Measurements from ENCODE around the gene NRG2.

The NRG2 gene

GRCh38 chr5:139900546-139901250 is 142.4 kb downstream of the NRG2 start:
- TF ChIP-seq POLR2AphosphoS5 (IDR thresholded peaks at IDR 0.05; ENCODE audit: low read depth, low read length) (no peak), TAF1 (IDR thresholded peaks at IDR 0.05; ENCODE audit: borderline replicate concordance, insufficient read depth, low read length) (no peak), FOXP2 (optimal IDR thresholded peaks at IDR 0.05; ENCODE audit: borderline replicate concordance, extremely low read depth, extremely low read length, insufficient read depth) (no peak), SIN3A (IDR thresholded peaks at IDR 0.05; ENCODE audit: borderline replicate concordance, insufficient read depth, low read length) (no peak)
- TF ChIP-seq, protein P1, sequence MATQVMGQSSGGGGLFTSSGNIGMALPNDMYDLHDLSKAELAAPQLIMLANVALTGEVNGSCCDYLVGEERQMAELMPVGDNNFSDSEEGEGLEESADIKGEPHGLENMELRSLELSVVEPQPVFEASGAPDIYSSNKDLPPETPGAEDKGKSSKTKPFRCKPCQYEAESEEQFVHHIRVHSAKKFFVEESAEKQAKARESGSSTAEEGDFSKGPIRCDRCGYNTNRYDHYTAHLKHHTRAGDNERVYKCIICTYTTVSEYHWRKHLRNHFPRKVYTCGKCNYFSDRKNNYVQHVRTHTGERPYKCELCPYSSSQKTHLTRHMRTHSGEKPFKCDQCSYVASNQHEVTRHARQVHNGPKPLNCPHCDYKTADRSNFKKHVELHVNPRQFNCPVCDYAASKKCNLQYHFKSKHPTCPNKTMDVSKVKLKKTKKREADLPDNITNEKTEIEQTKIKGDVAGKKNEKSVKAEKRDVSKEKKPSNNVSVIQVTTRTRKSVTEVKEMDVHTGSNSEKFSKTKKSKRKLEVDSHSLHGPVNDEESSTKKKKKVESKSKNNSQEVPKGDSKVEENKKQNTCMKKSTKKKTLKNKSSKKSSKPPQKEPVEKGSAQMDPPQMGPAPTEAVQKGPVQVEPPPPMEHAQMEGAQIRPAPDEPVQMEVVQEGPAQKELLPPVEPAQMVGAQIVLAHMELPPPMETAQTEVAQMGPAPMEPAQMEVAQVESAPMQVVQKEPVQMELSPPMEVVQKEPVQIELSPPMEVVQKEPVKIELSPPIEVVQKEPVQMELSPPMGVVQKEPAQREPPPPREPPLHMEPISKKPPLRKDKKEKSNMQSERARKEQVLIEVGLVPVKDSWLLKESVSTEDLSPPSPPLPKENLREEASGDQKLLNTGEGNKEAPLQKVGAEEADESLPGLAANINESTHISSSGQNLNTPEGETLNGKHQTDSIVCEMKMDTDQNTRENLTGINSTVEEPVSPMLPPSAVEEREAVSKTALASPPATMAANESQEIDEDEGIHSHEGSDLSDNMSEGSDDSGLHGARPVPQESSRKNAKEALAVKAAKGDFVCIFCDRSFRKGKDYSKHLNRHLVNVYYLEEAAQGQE (IDR thresholded peaks at IDR 0.05; ENCODE audit: insufficient read depth in 1 of 2, low read depth in 2 of 2, low read length in 2 of 2), result no peak

- TF ChIP-seq TAF1 (IDR thresholded peaks at IDR 0.05; ENCODE audit: borderline replicate concordance, insufficient read depth, low read length) (no peak), SIN3A (IDR thresholded peaks at IDR 0.05; ENCODE audit: borderline replicate concordance, insufficient read depth, low read length) (no peak), FOXP2 (optimal IDR thresholded peaks at IDR 0.05; ENCODE audit: borderline replicate concordance, extremely low read depth, extremely low read length, insufficient read depth) (no peak), POLR2AphosphoS5 (IDR thresholded peaks at IDR 0.05; ENCODE audit: low read depth, low read length) (no peak)
- TF ChIP-seq, protein P1 (IDR thresholded peaks at IDR 0.05; ENCODE audit: insufficient read depth in 1 of 2, low read depth in 2 of 2, low read length in 2 of 2), result no peak
Measured at GRCh38 chr5:139898981-139899380, 144.1 kb downstream of the NRG2 start.

DNA sequence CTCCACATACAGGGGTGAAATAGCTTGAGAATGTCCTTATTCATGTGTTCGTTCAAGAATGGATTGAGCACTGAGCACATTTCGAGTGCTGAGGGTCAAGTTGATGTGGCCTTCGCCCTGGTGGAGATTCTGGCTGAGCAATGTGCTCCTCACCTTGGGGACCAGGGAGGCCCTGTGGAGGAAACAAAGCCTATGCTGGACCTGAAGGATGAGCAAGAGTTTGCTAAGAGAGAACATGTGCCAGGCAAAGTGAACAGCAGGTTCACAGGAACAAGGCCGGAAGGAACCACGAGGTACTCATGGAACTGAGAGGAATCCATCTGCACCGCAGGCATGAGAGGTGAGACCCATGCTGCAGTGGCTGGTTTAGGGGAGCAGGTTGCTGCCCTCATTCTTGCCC is 145.1 kb downstream of the NRG2 start:
- TF ChIP-seq, protein P1 (IDR thresholded peaks at IDR 0.05; ENCODE audit: insufficient read depth in 1 of 2, low read depth in 2 of 2, low read length in 2 of 2), result no peak
- TF ChIP-seq POLR2AphosphoS5 (IDR thresholded peaks at IDR 0.05; ENCODE audit: low read depth, low read length), result no peak
- no peak for TF ChIP-seq SIN3A (IDR thresholded peaks at IDR 0.05; ENCODE audit: borderline replicate concordance, insufficient read depth, low read length)
- no peak for TF ChIP-seq TAF1 (IDR thresholded peaks at IDR 0.05; ENCODE audit: borderline replicate concordance, insufficient read depth, low read length)
- no peak for TF ChIP-seq FOXP2 (optimal IDR thresholded peaks at IDR 0.05; ENCODE audit: borderline replicate concordance, extremely low read depth, extremely low read length, insufficient read depth)

GRCh38 chr5:139897342-139897741 is 145.8 kb downstream of the NRG2 start:
- TF ChIP-seq SIN3A (IDR thresholded peaks at IDR 0.05; ENCODE audit: borderline replicate concordance, insufficient read depth, low read length) (no peak), FOXP2 (optimal IDR thresholded peaks at IDR 0.05; ENCODE audit: borderline replicate concordance, extremely low read depth, extremely low read length, insufficient read depth) (no peak), TAF1 (IDR thresholded peaks at IDR 0.05; ENCODE audit: borderline replicate concordance, insufficient read depth, low read length) (no peak), POLR2AphosphoS5 (IDR thresholded peaks at IDR 0.05; ENCODE audit: low read depth, low read length) (no peak)
- TF ChIP-seq, protein P1 (IDR thresholded peaks at IDR 0.05; ENCODE audit: insufficient read depth in 1 of 2, low read depth in 2 of 2, low read length in 2 of 2), result no peak

Data from PFSK-1 (cell line).